GM19043 (cell line): ENCODE measurements around the gene CLDN17.

ENCODE experiments used
- ATAC-seq: cut with Tn5 transposase; IDR thresholded peaks from one replicate; pipeline ENCODE4 v1.9.1; 2021; ENCODE audit warnings: low read depth; ENCODE audit not compliant: unreplicated experiment

The CLDN17 gene

GRCh38 chr21:30129246-30129645 is 37.4 kb downstream of the CLDN17 start:
- no peak for ATAC-seq

- no peak for ATAC-seq
Observed at GRCh38 chr21:30126576-30126975, 40.0 kb downstream of the CLDN17 start.

- ATAC-seq = no peak
Observed at GRCh38 chr21:30117631-30118030, 49.0 kb downstream of the CLDN17 start.

DNA sequence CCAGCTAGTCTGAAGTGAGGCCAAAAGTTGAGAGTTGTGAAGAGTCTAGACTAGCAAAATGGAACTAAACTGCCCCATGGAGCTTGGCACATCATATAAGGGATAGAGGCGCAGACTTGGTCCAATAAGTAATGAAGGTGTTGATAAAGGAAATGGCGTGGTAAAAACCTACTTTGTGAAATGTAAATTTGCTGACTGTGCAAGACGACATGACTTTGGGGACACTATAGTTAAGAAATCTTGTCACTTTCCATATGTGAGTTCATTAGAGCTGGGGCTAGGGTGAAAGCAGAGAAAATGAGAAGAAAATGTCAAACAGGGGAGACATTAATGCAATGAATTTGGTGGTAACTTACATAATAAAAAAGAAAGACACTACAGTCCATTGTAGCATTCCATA is 50.1 kb downstream of the CLDN17 start:
- ATAC-seq = no peak
